GM12878 (cell line): ENCODE results near the gene NCKAP5. TPM values are rescaled to one million over a fixed set of nuclear protein-coding genes. Genes with fewer than 3 reads are reported as not detected.

ENCODE experiments used
- ATAC-seq: fragments of 200-7000 bp; cut with Tn5 transposase; 3 replicates; pipeline ENCODE4 v1.9.1; 2020; ENCODE audit warnings: mild to moderate bottlenecking, moderate library complexity
- BruUV-seq: library from RNA; stranded (reverse); fragments of 400-500 nt; replicated peaks from 2 replicates; lab custom pipeline; 2021; lab: Mats Ljungman, UMichigan
- CTCF ChIA-PET: fragments of 300-600 bp; sonication (Branson Sonifier 250); formaldehyde crosslinking; extraction: SDS; loops from one replicate; lab custom pipeline; 2021; ENCODE audit warnings: inconsistent platforms; lab: Yijun Ruan, JAX
- POLR2A ChIA-PET: fragments of 350-600 bp; formaldehyde crosslinking; extraction: SDS; loops from one replicate; lab custom pipeline; 2021; ENCODE audit warnings: inconsistent platforms; lab: Charles Lee
- RAD21 ChIA-PET: fragments of 300-600 bp; sonication (Branson Sonifier 250); formaldehyde crosslinking; loops from one replicate; lab custom pipeline; 2023; ENCODE audit warnings: antibody characterized with exemption; ENCODE audit not compliant: unreplicated experiment; lab: Charles Lee
- SMC1A ChIA-PET: fragments of 300-600 bp; sonication (Branson Sonifier 250); formaldehyde crosslinking; loops from one replicate; lab custom pipeline; 2023; ENCODE audit not compliant: unreplicated experiment, uncharacterized antibody; lab: Charles Lee
- DNase-seq: peaks from one replicate; pipeline ENCODE4 v3.0.0-alpha.2; 2011; ENCODE audit warnings: low read depth, low spot score
- FAIRE-seq: peaks from 3 replicates; lab custom pipeline; 2011; peaks lifted over from hg19 to GRCh38; lab: Jason Lieb, UNC
- H2AFZ ChIP-seq: 2 replicates; pipeline ENCODE4 v1.6.0; 2011; ENCODE audit warnings: low read depth, low read length, control low read depth; ENCODE audit not compliant: control insufficient read depth
- H3K27ac ChIP-seq: 2 replicates; pipeline ENCODE4 v1.5.1; 2011; ENCODE audit warnings: control low read depth; ENCODE audit not compliant: control insufficient read depth, insufficient read depth
- H3K27me3 ChIP-seq, 2 experiments: replicated peaks in 1 of 2; 2 replicates each; pipeline versions ENCODE4 v1.6.0 to v1.6.1; 2011; ENCODE audit warnings: low read length in 1 of 2; ENCODE audit not compliant: control insufficient read depth in 2 of 2, insufficient read depth in 2 of 2
- H3K36me3 ChIP-seq, 2 experiments: 2 replicates each; pipeline ENCODE4 v1.5.1; 2011; ENCODE audit warnings: low read length in 1 of 2; ENCODE audit not compliant: control insufficient read depth in 2 of 2, insufficient read depth in 2 of 2
- H3K4me1 ChIP-seq: 2 replicates; pipeline ENCODE4 v1.6.1; 2011; ENCODE audit warnings: mild to moderate bottlenecking, low read length, moderate library complexity, mixed read lengths; ENCODE audit not compliant: control insufficient read depth, insufficient read depth
- H3K4me2 ChIP-seq: 2 replicates; pipeline ENCODE4 v1.6.0; 2011; ENCODE audit warnings: control low read depth; ENCODE audit not compliant: control insufficient read depth, insufficient read depth
- H3K4me3 ChIP-seq: fragments of 200-600 bp; sonication (generic); 2 replicates; pipeline ENCODE4 v1.5.1; 2016
- H3K79me2 ChIP-seq: 2 replicates; pipeline ENCODE4 v1.6.0; 2011; ENCODE audit warnings: low read length; ENCODE audit not compliant: control insufficient read depth, insufficient read depth
- H3K9ac ChIP-seq: 2 replicates; pipeline ENCODE4 v1.8.0; 2011; ENCODE audit warnings: low read length, control low read depth, mixed read lengths; ENCODE audit not compliant: control insufficient read depth, insufficient read depth
- H3K9me3 ChIP-seq: replicated peaks from 3 replicates; pipeline ENCODE4 v1.5.1; 2011; ENCODE audit warnings: mild to moderate bottlenecking, low read length; ENCODE audit not compliant: control insufficient read depth, insufficient read depth
- H4K20me1 ChIP-seq: 2 replicates; pipeline ENCODE4 v1.6.0; 2011; ENCODE audit not compliant: control insufficient read depth, insufficient read depth
- CREM ChIP-seq: IDR thresholded peaks from 2 replicates; pipeline ENCODE4 v1.6.1; 2014; ENCODE audit warnings: antibody characterized with exemption, low read depth
- DPF2 ChIP-seq: fragments of 450-650 bp; IDR thresholded peaks from 2 replicates; pipeline ENCODE4 v1.6.1; 2017; ENCODE audit warnings: mild to moderate bottlenecking
- EZH2 ChIP-seq: IDR thresholded peaks from 2 replicates; pipeline ENCODE4 v1.6.1; 2012; ENCODE audit warnings: low read depth, mild to moderate bottlenecking, control low read depth, inconsistent platforms, low read length, borderline replicate concordance; ENCODE audit not compliant: control insufficient read depth
- FOXK2 ChIP-seq: fragments of 450-650 bp; IDR thresholded peaks from 2 replicates; pipeline ENCODE4 v1.6.1; 2017; ENCODE audit warnings: mild to moderate bottlenecking, moderate library complexity
- IKZF1 ChIP-seq: fragments of 450-650 bp; conservative IDR thresholded peaks from 2 replicates; pipeline ENCODE4 v1.6.1; 2017; ENCODE audit warnings: antibody characterized with exemption, mild to moderate bottlenecking
- IRF4 ChIP-seq: IDR thresholded peaks from 2 replicates; pipeline ENCODE4 v1.6.1; 2011; ENCODE audit warnings: low read depth, low read length
- KAT2A ChIP-seq: conservative IDR thresholded peaks from 2 replicates; pipeline ENCODE4 v1.6.1; 2011; ENCODE audit warnings: low read depth, low read length; ENCODE audit not compliant: control insufficient read depth
- MYC ChIP-seq: IDR thresholded peaks from 2 replicates; pipeline ENCODE4 v1.6.1; 2011; ENCODE audit warnings: mild to moderate bottlenecking, low read length, moderate library complexity, inconsistent platforms; ENCODE audit not compliant: insufficient read depth, insufficient replicate concordance, insufficient read length, severe bottlenecking
- NFIC ChIP-seq: IDR thresholded peaks from 2 replicates; pipeline ENCODE4 v1.6.1; 2012; ENCODE audit warnings: low read depth, mild to moderate bottlenecking, inconsistent platforms, low read length, moderate library complexity
- POLR2AphosphoS5 ChIP-seq: IDR thresholded peaks from 2 replicates; pipeline ENCODE4 v1.6.1; 2011; ENCODE audit warnings: mild to moderate bottlenecking, low read length, inconsistent platforms
- RAD21 ChIP-seq: IDR thresholded peaks from 2 replicates; pipeline ENCODE4 v1.6.1; 2011; ENCODE audit warnings: mild to moderate bottlenecking, low read depth, low read length, moderate library complexity; ENCODE audit not compliant: insufficient read depth
- SMAD1 ChIP-seq: fragments of 450-650 bp; IDR thresholded peaks from 2 replicates; pipeline ENCODE4 v1.6.1; 2018; ENCODE audit warnings: mild to moderate bottlenecking, low read depth; ENCODE audit not compliant: partially characterized antibody
- WRNIP1 ChIP-seq: IDR thresholded peaks from 2 replicates; pipeline ENCODE4 v1.6.1; 2011; ENCODE audit warnings: low read depth, low read length, improper control_type of control experiment, borderline replicate concordance
- ZSCAN29 ChIP-seq: fragments of 450-650 bp; IDR thresholded peaks from 2 replicates; pipeline ENCODE4 v1.6.1; 2017; ENCODE audit warnings: mild to moderate bottlenecking, moderate library complexity
- WGBS: methylation state at CpG from one replicate; pipeline ENCODE4 v1.1.6; 2016; ENCODE audit warnings: low lambda C conversion rate; ENCODE audit not compliant: insufficient replicate concordance, insufficient coverage; ENCODE audit errors: missing lambda C conversion rate; 5-methylcytosine and 5-hydroxymethylcytosine counted together
- in situ Hi-C: fragments of 300-500 bp; cut with MboI; formaldehyde crosslinking; loops from 9 replicates; pipeline ENCODE4 v1.14.3; 2018; ENCODE audit warnings: mixed read lengths
- intact Hi-C: fragments of 100-400 bp; cut with micrococcal nuclease; formaldehyde crosslinking; loops from one replicate; pipeline ENCODE4 v1.14.2; 2022; ENCODE audit not compliant: unreplicated experiment
- polyA plus RNA-seq, 11 experiments: library from polyadenylated mRNA; depleted of rRNA in 4 of 11; unstranded in 6 of 11; stranded (reverse) in 5 of 11; fragments of >200 nt; fragmentation: Nextera tagmentation in 4 of 11; fragmentation: Illumina TruSeq in 1 of 11; extraction: Ambion mirVana in 4 of 11; extraction: Trizol in 1 of 11; gene quantifications; 1 replicate in 1 of 11; 2 replicates in 10 of 11; pipeline versions ENCODE4 v1.2.1 to v1.2.3, GENCODE V29; 2011 to 2016; ENCODE audit warnings: inconsistent platforms in 2 of 11, missing spikeins in 2 of 11, low read depth in 1 of 11
- total RNA-seq, 4 experiments: library from RNA; depleted of rRNA in 3 of 4; stranded (reverse); fragments of >200 nt in 3 of 4; fragmentation: Illumina TruSeq in 1 of 4; extraction: Trizol in 1 of 4; gene quantifications; 2 replicates each; pipeline versions ENCODE4 v1.2.1 to v1.2.3, GENCODE V29; 2013 to 2021
- TF ChIP-seq, protein P1 (sequence below): fragments of 450-650 bp; formaldehyde crosslinking; IDR thresholded peaks from 2 replicates; pipeline ENCODE4 v1.4.0; 2022; ENCODE audit warnings: mild to moderate bottlenecking, moderate library complexity
- TF ChIP-seq, protein P2 (sequence below): fragments of 450-650 bp; IDR thresholded peaks from 2 replicates; pipeline ENCODE4 v1.6.1; 2018; ENCODE audit warnings: mild to moderate bottlenecking, low read depth, moderate library complexity; ENCODE audit not compliant: partially characterized antibody

The NCKAP5 gene
- total and polyA plus RNA-seq, 10 of the 15 experiments (the other 5 are each of a cell fraction or from before 2014, with no cell fraction given), result 0.06 to 0.44 (median 0.16) TPM

DNA sequence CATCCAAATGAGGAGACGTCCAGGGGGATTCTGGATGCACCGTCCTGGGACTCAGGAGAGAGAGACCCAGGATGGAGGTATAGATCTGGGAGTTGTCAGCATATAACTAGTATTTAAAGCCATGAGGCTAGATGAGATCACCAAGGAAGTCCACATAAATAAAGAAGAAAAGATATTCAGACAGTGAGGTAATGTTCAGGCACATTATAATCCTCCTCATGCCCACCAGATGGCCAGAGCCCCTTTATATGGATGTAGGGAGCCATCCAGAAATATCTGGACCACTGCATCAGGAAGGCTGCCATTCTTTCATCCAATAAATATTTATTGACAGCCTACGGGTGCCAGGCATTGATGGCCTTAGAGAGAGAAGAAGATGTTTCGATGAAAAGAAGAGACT is 21.2 kb upstream of the NCKAP5 start:
- H3K9ac ChIP-seq, result no peak overlapping the region
- TF ChIP-seq POLR2AphosphoS5 (no peak), MYC (no peak), WRNIP1 (no peak), DPF2 (no peak), KAT2A (no peak), IRF4 (no peak), EZH2 (no peak), RAD21 (no peak), NFIC (no peak), CREM (no peak), SMAD1 (no peak), FOXK2 (no peak), ZSCAN29 (no peak), IKZF1 (no peak)
- TF ChIP-seq, protein P1, sequence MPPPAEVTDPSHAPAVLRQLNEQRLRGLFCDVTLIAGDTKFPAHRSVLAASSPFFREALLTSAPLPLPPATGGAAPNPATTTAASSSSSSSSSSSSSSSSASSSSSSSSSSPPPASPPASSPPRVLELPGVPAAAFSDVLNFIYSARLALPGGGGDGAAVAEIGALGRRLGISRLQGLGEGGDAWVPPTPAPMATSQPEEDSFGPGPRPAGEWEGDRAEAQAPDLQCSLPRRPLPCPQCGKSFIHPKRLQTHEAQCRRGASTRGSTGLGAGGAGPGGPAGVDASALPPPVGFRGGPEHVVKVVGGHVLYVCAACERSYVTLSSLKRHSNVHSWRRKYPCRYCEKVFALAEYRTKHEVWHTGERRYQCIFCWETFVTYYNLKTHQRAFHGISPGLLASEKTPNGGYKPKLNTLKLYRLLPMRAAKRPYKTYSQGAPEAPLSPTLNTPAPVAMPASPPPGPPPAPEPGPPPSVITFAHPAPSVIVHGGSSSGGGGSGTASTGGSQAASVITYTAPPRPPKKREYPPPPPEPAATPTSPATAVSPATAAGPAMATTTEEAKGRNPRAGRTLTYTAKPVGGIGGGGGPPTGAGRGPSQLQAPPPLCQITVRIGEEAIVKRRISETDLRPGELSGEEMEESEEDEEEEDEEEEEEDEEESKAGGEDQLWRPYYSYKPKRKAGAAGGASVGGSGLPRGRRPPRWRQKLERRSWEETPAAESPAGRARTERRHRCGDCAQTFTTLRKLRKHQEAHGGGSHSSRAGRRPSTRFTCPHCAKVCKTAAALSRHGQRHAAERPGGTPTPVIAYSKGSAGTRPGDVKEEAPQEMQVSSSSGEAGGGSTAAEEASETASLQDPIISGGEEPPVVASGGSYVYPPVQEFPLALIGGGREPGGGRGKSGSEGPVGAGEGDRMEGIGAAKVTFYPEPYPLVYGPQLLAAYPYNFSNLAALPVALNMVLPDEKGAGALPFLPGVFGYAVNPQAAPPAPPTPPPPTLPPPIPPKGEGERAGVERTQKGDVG (CRISPR knock-in tag), result no peak
- TF ChIP-seq, protein P2, sequence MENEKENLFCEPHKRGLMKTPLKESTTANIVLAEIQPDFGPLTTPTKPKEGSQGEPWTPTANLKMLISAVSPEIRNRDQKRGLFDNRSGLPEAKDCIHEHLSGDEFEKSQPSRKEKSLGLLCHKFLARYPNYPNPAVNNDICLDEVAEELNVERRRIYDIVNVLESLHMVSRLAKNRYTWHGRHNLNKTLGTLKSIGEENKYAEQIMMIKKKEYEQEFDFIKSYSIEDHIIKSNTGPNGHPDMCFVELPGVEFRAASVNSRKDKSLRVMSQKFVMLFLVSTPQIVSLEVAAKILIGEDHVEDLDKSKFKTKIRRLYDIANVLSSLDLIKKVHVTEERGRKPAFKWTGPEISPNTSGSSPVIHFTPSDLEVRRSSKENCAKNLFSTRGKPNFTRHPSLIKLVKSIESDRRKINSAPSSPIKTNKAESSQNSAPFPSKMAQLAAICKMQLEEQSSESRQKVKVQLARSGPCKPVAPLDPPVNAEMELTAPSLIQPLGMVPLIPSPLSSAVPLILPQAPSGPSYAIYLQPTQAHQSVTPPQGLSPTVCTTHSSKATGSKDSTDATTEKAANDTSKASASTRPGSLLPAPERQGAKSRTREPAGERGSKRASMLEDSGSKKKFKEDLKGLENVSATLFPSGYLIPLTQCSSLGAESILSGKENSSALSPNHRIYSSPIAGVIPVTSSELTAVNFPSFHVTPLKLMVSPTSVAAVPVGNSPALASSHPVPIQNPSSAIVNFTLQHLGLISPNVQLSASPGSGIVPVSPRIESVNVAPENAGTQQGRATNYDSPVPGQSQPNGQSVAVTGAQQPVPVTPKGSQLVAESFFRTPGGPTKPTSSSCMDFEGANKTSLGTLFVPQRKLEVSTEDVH, result no peak
- H2AFZ ChIP-seq, result no peak overlapping the region
- WGBS, result 44% methylated on average over 4 of the region's 4 CpGs
- ChIA-PET CTCF (no interaction called here), POLR2A (no interaction called here), SMC1A (no interaction called here), RAD21 (no interaction called here)
- no peak for DNase-seq
- FAIRE-seq, result no peak
- H3K9me3 ChIP-seq, result no peaks in the 10 kb centered on the region
- no peaks in the 10 kb centered on the region for H3K36me3 ChIP-seq
- H3K4me2 ChIP-seq, result no peak overlapping the region
- H3K4me3 ChIP-seq, result no peak overlapping the region
- no TSS peak for BruUV-seq
- ATAC-seq, result no peak
- in situ Hi-C loops (no loop called here), intact Hi-C loops (no loop called here)
- H3K79me2 ChIP-seq, result no peaks in the 10 kb centered on the region
- H3K27ac ChIP-seq, result no peak overlapping the region
- no peaks in the 10 kb centered on the region; a peak in 2 of 4 replicates for H3K27me3 ChIP-seq
- H4K20me1 ChIP-seq, result no peaks in the 10 kb centered on the region
- no peaks in the 10 kb centered on the region for H3K4me1 ChIP-seq
